ENCODE measurements around the gene INVS.
"Not testable (repeated sequence)": the region's sequence is repeated elsewhere in the genome, so short reads cannot be mapped to it uniquely, and the experiment has no call there.

The INVS gene

GRCh38 chr9:100206899-100207298 lies 107.9 kb downstream of the INVS start:
- DNase-seq = no peak

GRCh38 chr9:100208673-100209072 lies 109.6 kb downstream of the INVS start:
- no peak for DNase-seq

DNA sequence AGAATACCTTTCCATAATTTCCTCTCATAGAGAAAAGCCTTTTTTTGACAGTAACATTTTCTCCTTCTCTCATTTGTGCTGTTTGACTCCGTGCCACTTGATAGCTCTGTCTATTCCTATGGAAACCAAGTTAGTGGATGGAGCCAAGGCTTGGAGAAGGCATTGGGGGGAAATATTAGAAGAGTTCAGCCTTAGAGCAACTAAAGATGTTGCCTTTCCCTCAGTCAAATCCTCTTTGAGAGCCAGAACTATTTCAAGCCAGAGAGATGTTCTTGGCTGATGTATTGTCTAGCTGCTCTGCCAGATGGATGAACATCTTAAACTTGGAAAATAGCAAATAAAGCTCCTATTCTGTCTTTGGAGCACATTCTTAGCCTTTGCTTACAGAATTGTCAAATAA lies 112.4 kb downstream of the INVS start:
- DNase-seq = no peak

DNA sequence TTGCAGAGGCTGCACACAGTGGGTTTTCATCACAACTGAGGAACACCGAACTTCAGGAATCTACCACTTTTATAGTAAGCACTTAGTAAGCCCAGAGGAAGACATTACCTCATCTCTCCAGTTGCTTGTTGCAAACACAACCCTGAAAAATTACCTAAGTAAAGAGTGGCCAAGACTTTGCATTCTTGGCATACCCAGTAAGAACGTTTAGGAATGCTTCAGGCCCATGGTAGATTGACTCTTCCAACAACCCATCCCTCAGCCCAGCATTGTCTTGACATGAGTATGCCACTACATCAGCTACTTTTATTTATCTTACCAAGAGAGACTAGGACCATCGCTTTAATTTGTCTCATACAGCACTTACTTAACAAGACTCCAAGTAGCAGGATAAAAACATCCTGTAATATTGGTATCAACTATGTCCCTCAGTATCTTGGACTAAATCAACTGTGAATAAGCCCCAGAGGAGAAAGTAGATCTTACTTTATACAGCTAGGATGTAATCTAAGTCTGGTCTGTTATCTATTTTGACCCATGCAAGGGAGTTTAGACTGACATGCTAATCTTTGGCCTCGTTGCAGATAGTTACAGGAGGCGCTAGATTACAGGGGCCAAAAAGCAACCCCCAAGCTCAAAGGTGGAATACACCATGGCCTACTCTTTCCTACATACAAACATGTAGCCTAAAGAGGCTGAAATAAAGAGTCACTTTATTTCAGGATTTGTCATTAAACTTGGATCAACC lies 114.9 kb downstream of the INVS start:
- no peak for DNase-seq

- peak in 1 of 2 experiments; percentile 37 for DNase-seq
These were observed 117.2 kb downstream of the INVS start for GRCh38 chr9:100216178-100216787.

DNA sequence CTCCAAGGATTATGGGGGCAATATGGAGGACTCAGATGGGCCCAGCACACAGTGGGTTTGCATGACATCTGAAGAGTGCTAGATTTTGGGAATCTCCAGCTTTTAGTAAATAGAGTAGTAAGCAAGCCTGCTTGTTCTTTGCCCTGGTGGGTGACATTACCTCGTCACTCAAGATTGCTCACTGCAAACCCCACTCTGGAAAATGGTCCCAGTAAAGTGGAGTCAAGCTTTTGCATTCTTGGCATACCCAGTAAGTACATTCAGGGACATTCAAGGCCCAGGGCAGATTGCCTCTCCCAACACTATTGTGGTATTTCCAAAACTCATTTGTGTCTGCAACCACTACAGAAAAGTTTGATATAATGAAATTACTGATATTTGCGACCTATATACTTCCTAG lies 118.5 kb downstream of the INVS start:
- DNase-seq = no peak

GRCh38 chr9:100219347-100219746 lies 120.3 kb downstream of the INVS start:
- no peak for DNase-seq

DNA sequence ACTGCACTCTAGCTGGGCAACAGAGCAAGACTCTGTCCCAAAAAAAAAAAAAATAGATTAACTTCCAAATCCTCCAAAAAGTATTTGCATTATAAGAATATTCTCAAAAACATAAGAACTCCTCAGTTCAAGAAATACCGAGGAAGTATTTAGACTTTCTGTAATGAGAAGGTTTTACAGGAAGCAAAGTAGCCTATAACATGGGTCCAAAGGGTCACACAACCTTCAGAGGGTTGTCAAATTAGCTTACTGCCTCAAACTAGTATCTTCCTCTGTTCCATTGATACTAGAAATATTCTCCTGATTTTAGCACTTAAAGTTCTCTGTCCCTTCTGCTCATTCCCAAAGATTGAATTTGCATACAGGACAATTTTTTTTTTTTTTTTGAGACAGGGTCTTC lies 121.9 kb downstream of the INVS start:
- no peak for DNase-seq

- DNase-seq = no peak
These were observed 122.5 kb downstream of the INVS start for GRCh38 chr9:100221538-100221937.

- DNase-seq = peak in 1 of 2 experiments; percentile 6
These were observed 123.6 kb downstream of the INVS start for GRCh38 chr9:100222674-100223073.

GRCh38 chr9:100227636-100228035 lies 128.6 kb downstream of the INVS start:
- DNase-seq = no peak

DNA sequence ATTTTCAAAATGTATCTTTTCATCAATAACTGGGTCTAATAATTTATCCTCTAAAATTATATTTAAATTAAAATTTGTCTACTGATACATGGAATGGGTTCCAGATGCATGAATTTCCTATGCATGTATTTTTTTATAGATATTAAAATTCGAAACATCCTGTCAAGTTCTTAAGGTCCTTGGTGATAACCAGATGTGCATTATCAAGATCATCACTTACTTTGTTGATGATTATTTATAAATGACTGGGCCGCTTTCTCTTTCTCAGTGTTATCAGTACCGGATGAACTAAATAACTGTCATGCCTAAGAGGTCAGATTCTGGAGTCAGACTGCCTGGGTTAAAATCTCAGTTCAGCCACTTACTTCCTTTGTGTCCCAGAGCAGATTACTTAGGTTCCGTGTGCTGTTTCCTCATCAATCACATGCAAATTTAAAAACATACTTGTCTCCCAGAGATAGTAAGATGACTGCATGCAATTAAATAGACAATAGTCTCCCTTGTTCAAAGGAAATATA lies 129.4 kb downstream of the INVS start:
- no peak for DNase-seq

GRCh38 chr9:100229136-100229535 lies 130.1 kb downstream of the INVS start:
- DNase-seq = no peak

DNA sequence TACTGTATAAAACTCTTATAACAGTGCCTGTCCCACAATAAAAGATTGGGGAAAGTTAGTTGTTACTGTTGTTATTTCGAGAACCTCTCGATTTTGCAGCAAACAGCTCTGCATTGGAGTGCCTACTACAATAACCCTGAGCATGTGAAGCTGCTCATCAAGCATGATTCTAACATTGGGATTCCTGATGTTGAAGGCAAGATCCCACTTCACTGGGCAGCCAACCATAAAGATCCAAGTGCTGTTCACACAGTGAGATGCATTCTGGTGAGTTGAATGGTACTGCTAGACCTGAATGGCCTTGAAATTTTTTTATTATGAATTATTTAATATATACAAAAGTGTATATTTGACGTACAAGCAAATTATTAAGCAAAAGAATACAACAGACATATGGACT lies 130.5 kb downstream of the INVS start:
- no peak for DNase-seq

- not testable (repeated sequence) for DNase-seq
These were observed 137.9 kb downstream of the INVS start for GRCh38 chr9:100236986-100237385.

DNA sequence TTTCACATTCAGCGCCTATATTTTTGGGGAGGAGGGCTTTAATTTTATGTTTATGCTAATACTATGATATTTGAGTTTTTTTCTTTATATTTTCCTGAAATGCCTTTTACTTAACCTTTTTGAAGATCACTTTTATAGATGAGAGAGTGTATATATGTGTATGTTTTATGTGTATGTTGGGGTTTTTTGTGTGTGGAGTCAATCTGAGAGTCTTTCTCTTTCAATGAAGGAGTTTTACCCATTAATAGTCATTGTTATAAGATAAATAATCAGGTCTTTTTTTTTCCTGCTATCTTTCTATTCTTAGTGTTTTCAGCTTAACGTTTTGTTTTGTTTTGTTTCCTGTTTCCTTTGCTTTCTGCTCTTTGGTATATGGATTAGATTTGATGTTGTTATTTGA lies 141.5 kb downstream of the INVS start:
- no peak for DNase-seq

DNA sequence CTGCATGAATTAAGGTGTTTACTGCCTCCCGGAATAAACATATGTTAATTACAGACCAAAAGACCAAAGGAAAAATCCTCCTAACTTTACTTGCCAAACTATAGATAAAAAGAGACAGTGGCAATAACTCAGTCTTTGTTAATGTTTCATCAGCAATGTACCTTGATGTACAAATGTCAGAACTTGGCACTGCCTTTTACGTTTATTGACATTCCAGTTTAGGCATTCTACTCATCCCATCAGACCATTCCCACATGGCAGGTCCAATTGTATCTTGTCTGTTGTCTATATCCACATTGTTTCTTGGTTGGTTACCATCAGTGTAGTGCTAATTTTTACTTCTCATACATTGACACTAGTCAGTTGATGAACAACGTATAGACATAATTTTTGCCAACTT lies 168.2 kb downstream of the INVS start:
- DNase-seq = no peak

DNA sequence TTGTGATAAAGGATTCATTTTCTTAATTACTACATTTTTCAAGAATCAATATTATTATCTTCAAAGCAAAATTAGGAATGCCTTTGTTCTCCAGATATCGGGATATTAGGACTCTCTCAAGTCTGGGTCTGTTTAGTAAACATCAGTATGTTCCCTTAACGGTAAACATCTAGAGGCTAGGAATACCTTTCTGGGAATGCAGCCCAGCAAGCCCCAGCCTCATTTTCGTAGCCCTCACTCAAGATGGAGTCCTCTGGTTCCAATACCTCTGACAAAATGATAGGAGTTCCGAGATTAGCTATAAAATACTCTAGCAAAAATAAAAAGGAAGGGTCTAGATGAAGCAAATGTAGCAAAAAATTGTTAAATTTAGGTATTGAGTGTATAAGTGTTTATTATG lies 169.2 kb downstream of the INVS start:
- DNase-seq = no peak

GRCh38 chr9:100269656-100270055 lies 170.6 kb downstream of the INVS start:
- no peak for DNase-seq

DNA sequence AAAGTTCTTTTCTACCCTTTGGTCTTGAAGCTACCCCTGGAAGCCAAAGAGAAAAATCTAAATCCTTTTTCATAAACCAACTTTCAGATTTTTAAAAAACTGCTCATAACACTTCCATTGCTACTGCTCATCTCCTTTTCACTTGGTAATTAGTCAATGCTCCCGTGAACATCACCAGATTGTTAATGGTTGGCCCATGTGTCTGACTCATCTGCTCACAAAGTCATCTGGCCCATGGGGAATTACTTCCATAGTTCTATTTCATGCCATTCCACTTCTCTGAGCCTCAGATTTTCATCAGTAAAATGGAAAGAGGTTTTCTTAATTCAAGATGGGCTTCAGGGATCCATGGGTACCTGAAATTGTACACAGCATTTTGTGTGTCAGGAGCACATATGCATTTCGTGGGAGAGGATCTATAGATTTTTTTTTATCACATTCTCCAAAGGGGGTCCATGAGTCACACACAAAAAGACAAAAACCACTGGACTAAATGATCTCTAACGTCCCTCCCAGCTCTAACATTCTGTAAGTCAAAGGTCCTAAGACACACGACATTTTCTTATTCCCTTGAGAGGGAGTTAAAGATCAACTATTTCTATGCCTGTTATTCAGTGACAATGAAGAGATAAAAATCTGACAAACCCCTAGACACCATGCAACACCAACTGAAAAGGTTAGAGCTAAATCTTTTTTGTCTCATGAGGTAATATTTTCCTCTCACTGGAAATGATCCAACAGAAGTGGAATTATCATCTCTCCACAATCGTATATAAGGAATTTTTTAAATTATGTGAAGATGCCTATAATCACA lies 178.3 kb downstream of the INVS start:
- no peak for DNase-seq

DNA sequence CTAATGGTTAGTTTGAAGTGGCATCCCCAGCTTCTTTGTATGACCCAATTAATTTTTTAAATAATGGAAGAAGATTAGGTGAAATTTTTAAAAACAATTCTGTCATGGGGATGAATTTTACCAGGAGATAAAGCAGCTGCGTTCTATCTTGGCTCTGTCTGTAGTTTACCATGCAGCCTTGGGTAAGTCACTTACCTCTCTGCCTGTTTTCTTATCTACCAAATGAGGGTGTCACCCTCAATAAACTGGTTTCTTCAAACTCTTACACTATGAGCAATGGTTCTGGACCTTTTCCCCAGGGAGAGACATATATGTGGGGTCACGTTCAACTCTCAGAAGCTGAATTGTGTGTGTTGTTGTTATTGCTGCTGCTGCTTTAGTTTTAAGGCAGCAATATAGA lies 182.0 kb downstream of the INVS start:
- no peak for DNase-seq

GRCh38 chr9:100281676-100282387 lies 182.8 kb downstream of the INVS start:
- no peak for DNase-seq

GRCh38 chr9:100282388-100282719 lies 183.3 kb downstream of the INVS start:
- DNase-seq = no peak

All from NCI-H1930 (cell line).